ENCODE data around the gene GOLPH3.
"Not testable (repeated sequence)": the region's sequence is repeated elsewhere in the genome, so short reads cannot be mapped to it uniquely, and the experiment has no call there.

GOLPH3 gene

DNA sequence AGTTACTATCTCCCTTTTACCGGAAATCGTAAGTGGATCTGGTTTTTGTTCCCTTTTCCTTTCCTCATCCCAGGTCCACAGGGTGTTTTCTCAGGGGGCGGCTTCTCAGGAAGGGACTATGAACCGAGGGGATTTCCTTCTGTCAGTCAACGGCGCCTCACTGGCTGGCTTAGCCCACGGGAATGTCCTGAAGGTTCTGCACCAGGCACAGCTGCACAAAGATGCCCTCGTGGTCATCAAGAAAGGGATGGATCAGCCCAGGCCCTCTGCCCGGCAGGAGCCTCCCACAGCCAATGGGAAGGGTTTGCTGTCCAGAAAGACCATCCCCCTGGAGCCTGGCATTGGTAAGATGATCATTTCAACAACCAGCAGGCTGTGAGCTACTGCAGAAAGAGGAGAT is 75.8 kb downstream of the GOLPH3 start:
- no peak for DNase-seq

DNA sequence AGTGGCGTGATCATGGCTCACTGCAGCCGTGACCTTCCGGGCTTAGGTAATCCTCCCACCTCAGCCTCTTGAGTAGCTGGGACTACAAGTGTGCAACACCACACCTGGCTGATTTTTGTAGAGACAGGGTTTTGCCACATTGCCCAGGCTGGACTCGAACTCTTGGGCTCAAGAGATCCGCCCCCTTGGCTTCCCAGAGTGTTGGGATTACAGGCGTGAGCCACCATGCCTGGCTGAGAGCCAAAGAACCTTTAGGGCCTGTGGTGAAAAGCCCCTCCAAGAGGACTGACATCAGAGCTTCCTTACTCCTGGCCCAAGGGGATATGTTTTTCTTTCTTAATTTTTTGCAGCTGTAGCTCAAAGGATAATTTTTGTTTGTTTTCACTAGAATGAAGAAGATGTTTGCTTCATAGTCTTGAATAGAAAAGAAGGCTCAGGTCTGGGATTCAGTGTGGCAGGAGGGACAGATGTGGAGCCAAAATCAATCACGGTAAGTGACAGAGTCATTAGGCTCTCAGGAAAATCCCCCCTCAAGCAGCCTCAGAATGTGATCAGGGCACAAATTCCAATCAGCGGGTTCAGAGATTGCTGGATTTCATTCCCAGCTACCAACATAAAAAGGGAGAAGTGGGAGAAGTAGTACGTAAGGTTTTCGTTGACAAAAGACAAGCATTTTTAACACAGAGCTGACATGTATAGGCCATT is 77.1 kb downstream of the GOLPH3 start:
- no peak for DNase-seq

DNA sequence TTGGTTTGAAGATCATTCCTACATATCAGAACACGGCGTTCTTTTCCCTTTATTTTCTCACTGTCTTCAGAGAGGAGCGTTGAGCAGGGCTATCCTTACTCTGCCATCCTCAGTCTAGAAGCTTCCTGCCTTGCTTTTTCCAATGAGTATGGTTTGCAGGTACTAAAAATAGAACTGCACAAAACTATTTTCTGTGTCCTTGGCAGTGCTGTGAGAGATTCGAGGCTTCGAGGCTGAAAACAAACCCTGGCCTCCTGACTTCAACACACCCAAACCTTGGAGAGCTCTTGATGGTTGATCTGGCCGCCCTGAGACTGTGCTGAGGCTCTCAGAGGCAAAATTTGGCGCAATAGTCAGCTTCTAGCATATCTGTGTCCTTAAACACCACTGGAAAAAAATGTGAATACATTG is 78.9 kb downstream of the GOLPH3 start:
- DNase-seq, result no peak

DNA sequence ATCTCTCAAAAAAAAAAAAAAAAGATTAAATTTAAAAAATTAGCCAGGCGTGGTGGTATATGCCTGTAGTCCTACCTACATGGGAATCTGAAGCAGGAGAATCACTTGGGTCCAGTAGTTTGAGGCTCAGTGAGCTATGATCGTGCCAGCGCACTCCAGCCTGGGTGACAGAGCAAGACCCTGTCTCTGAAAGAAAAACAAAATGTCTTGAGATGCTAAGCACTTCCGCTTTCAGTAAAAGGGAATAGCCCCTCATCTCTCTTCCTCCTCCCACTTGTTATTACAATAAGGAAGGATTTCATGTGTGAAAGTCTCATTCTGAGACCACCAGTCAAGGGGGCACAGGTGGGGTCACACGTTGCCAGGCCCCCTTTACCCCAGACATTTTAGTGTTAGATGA is 79.4 kb downstream of the GOLPH3 start:
- DNase-seq, result no peak

DNA sequence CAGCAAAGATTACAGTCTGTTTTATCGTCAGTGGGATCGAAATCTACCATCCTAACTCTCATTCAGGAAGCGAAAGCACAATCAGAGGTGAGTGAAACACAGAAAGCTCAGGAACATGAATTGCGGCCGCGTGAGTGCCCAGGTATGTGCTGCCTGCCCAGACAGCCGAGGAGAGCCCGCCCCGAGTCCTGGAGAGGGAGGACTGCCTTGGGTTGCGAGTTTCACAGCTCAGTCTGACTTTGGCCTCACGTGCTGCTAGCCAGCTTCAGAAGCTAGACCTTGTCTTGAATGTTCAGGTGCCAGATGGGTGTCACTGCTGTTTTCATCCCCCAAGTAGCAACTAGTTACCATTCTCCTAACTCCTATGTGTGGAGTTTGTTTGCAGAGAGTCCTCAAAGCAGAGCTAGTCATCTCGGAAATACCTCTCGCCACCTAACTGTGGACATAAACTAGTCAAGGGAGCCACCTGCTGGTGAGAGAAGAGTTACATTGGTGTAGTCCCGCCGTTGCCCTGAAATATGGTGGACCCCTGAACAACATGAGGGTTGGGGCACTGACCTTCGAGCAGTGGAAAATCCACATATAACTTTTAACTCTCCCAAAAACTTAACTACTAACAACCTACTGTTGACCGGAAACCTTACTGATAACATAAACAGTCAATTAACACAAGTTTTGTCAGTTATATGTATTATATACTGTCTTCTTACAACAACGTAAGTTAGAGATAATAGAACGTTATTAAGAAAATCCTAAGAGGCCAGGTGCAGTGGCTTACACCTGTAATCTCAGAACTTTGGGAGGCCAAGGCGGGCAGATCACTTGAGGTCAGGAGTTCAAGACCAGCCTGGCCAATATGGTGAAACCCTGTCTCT is 80.9 kb downstream of the GOLPH3 start:
- DNase-seq, result peak in 1 of 2 experiments; percentile 48

DNA sequence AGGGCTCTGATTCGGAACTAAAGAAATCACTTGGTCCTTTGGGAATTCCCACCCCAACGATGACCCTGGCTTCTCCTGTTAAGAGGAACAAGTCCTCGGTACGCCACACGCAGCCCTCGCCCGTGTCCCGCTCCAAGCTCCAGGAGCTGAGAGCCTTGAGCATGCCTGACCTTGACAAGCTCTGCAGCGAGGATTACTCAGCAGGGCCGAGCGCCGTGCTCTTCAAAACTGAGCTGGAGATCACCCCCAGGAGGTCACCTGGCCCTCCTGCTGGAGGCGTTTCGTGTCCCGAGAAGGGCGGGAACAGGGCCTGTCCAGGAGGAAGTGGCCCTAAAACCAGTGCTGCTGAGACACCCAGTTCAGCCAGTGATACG is 83.4 kb downstream of the GOLPH3 start:
- DNase-seq, result no peak

DNA sequence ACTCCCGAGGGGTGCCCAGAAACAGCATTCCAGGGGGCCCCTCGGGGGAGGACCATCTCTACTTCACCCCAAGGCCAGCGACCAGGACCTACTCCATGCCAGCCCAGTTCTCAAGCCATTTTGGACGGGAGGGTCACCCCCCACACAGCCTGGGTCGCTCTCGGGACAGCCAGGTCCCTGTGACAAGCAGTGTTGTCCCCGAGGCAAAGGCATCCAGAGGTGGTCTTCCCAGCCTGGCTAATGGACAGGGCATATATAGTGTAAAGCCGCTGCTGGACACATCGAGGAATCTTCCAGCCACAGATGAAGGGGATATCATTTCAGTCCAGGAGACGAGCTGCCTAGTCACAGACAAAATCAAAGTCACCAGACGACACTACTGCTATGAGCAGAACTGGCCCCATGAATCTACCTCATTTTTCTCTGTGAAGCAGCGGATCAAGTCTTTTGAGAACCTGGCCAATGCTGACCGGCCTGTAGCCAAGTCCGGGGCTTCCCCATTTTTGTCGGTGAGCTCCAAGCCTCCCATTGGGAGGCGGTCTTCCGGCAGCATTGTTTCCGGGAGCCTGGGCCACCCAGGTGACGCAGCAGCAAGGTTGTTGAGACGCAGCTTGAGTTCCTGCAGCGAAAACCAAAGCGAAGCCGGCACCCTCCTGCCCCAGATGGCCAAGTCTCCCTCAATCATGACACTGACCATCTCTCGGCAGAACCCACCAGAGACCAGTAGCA is 83.9 kb downstream of the GOLPH3 start:
- DNase-seq, result no peak

DNA sequence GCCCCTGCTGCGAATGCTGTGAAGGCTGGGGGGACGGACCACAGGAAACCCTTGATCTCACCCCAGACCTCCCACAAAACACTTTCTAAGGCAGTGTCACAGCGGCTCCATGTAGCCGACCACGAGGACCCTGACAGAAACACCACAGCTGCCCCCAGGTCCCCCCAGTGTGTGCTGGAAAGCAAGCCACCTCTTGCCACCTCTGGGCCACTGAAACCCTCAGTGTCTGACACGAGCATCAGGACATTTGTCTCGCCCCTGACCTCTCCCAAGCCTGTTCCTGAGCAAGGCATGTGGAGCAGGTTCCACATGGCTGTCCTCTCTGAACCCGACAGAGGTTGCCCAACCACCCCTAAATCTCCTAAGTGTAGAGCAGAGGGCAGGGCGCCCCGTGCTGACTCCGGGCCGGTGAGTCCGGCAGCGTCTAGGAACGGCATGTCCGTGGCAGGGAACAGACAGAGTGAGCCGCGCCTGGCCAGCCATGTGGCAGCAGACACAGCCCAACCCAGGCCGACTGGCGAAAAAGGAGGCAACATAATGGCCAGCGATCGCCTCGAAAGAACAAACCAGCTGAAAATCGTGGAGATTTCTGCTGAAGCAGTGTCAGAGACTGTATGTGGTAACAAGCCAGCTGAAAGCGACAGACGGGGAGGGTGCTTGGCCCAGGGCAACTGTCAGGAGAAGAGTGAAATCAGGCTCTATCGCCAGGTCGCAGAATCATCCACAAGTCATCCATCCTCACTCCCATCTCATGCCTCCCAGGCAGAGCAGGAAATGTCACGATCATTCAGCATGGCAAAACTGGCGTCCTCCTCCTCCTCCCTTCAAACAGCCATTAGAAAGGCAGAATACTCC is 84.7 kb downstream of the GOLPH3 start:
- DNase-seq, result no peak

DNA sequence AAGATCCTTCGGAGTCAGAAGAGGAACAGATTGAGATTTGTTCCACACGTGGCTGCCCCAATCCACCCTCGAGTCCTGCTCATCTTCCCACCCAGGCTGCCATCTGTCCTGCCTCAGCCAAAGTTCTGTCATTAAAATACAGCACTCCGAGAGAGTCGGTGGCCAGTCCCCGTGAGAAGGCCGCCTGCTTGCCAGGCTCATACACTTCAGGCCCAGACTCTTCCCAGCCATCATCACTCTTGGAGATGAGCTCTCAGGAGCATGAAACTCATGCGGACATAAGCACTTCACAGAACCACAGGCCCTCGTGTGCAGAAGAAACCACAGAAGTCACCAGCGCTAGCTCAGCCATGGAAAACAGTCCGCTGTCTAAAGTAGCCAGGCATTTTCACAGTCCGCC is 85.9 kb downstream of the GOLPH3 start:
- no peak for DNase-seq

DNA sequence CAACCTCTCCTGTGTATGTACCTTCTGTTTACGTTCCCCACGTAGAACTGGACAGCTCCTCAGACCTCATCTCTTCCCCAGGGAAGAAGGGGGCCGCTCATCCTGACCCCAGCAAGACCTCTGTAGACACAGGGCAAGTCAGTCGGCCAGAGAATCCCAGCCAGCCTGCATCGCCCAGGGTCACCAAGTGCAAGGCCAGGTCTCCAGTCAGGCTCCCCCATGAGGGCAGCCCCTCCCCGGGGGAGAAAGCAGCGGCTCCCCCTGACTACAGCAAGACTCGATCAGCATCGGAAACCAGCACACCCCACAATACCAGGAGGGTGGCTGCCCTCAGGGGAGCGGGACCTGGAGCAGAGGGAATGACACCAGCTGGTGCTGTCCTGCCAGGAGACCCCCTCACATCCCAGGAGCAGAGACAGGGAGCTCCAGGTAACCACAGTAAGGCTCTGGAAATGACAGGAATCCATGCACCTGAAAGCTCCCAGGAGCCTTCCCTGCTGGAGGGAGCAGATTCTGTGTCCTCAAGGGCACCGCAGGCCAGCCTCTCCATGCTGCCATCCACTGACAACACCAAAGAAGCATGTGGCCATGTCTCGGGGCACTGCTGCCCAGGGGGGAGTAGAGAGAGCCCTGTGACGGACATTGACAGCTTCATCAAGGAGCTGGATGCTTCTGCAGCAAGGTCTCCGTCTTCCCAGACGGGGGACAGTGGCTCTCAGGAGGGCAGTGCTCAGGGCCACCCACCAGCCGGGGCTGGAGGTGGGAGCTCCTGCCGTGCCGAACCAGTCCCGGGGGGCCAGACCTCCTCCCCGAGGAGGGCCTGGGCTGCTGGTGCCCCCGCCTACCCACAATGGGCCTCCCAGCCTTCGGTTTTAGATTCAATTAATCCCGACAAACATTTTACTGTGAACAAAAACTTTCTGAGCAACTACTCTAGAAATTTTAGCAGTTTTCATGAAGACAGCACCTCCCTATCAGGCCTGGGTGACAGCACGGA is 86.7 kb downstream of the GOLPH3 start:
- DNase-seq, result no peak

DNA sequence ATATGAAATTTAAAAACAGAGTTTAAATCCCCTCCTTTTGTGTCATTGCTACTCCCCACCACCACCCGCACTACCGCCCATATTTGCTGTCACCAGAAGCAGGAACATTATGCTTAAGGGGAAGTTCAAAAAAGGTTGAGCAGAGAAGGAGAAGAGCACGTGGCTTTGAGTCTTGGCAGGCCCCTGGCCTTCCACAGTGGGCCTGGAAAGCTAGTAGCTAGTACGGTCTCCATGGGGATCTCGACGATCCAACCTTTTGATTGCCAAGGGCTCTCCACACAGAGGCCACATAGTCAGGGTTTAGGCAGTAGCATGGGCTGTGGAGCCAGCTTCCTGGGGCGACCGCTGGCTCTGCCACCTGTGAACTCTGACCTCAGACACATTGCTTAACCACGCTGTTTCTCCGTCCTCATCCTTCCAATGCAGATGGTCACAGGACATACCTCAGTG is 90.1 kb downstream of the GOLPH3 start:
- no peak for DNase-seq

DNA sequence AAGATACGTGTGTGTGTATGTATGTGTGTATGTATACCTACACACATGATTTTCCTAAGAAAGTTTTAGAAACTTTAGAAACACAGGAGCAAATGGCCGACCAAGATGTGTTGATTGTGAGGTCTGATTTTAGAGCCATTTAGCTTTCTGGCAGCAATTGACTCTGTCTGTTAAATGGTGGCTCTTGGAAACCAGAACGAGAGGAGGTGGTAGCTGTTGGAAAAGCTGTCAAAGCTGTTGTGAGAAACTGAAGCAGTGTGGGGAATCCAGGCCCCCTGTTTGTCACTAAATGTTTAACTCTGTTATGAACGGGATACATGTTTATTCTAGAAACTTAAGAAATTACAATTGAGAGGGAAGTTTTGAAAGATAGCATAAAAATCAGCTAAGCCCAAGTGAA is 91.4 kb downstream of the GOLPH3 start:
- no peak for DNase-seq

DNA sequence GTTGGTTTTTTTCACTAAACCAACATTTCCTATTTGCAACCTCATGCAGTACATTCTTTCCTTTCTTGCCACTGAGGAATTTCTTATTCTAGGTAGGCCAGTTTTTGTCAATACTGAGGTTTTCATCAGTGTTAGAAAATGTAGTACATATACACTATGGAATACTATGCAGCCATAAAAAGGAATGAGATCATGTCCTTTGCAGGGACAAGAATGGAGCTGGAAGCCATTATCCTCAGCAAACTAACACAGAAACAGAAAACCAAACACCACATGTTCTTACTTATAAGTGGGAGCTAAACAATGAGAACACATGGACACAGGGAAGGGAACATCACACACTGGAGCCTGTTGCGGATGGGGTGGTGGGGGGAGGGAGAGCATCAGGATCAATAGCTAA is 93.6 kb downstream of the GOLPH3 start:
- not testable (repeated sequence) for DNase-seq

DNA sequence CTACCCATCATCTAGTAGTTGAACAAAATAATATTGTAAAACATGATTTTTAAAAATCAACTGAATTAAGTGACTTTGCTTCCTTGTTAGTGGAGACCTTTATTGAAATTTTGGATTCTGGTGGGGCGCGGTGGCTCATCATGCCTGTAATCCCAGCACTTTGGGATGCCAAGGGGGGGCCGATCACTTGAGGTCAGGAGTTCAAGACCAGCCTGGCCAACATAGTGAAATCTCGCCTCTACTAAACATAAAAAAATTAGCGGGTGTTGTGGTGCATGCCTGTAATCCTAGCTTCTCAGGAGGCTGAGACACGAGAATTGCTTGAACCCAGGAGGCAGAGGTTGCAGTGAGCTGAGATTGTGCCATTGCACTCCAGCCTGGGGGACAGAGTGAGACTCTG is 95.3 kb downstream of the GOLPH3 start:
- DNase-seq, result not testable (repeated sequence)

DNA sequence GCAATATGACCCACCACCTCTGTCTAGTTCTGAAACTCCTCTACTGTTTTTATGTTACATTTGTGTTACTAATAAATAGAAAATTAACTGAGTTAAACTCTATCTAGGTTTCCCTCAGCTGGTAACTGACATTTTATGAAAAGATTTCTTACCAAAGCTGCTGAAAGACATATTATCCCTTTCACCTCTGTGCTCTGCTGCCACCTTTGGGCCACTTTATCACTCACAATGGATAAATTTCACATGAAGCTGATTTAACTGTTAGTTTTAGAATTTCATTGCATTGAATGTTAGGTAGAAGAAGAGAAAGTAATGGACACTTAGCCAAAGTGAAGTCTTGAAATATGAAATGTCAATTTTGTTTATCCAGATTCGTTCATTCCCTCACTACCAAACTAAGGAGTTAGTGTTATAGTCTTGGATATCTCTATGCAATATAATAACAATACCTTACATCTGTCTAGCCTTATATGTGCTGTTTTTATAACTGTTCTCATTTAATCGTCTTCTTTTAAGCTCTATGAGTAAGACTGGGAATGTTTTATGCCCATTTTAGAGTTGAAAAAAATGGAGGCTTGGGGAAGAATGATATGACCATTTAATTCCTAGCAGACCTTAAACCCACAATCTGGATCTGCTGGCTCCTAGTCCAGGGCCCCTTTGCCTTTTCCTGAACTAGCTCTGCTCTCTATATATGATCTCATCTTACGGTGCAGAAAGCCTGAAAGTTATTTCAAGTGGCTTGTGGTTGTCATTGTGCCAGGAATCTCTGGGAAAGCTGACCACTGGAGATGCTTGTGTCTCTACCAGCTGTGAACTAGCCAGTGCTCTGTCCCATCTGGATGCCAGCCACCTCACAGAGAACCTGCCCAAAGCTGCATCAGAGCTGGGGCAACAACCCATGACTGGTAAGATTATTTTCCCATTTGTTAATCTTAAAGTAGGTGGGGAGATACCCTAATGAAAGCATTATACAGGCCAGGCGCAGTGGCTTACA is 97.1 kb downstream of the GOLPH3 start:
- no peak for DNase-seq
